Endodermal cell (in vitro differentiated cells): Measurements from ENCODE around the gene STX10. TPM values are rescaled to one million over a fixed set of nuclear protein-coding genes. Genes with fewer than 3 reads are reported as not detected.
A peak's percentile ranks its signal among the peaks of the same experiment; 100 is the strongest.

Source experiments
- DNase-seq: peaks from one replicate; pipeline ENCODE4 v3.0.0-alpha.2; 2017
- H3K27ac ChIP-seq: 2 replicates; pipeline ENCODE4 v1.5.1; 2013; ENCODE audit warnings: mild to moderate bottlenecking, low read depth, low read length, moderate library complexity
- H3K27me3 ChIP-seq: 2 replicates; pipeline ENCODE4 v1.6.1; 2013; ENCODE audit warnings: mild to moderate bottlenecking, low read length, moderate library complexity; ENCODE audit not compliant: insufficient read depth, control insufficient read depth, poor library complexity, severe bottlenecking
- H3K36me3 ChIP-seq: 2 replicates; pipeline ENCODE4 v1.7.0; 2013; ENCODE audit warnings: mild to moderate bottlenecking, low read length, moderate library complexity; ENCODE audit not compliant: control insufficient read depth, insufficient read depth
- H3K4me1 ChIP-seq: one replicate; pipeline ENCODE4 v1.7.0; 2013; ENCODE audit warnings: low read length; ENCODE audit not compliant: control insufficient read depth, insufficient read depth
- H3K4me3 ChIP-seq: 2 replicates; pipeline ENCODE4 v1.5.1; 2013; ENCODE audit warnings: mild to moderate bottlenecking, low read length, moderate library complexity
- H3K9ac ChIP-seq: 2 replicates; pipeline ENCODE4 v1.6.1; 2013; ENCODE audit warnings: mild to moderate bottlenecking, low read length, moderate library complexity; ENCODE audit not compliant: poor library complexity, severe bottlenecking; ENCODE audit errors: extremely low read depth
- H3K9me3 ChIP-seq: 2 replicates; pipeline ENCODE4 v1.6.1; 2013; ENCODE audit warnings: mild to moderate bottlenecking, low read length, moderate library complexity; ENCODE audit not compliant: control insufficient read depth
- H3K27ac Mint-ChIP-seq: 2 replicates; pipeline ENCODE4 v1.8.0; 2020; ENCODE audit warnings: mixed read lengths
- H3K27me3 Mint-ChIP-seq: 2 replicates; pipeline ENCODE4 v1.8.0; 2021; ENCODE audit warnings: mild to moderate bottlenecking, mixed read lengths; ENCODE audit not compliant: insufficient read depth
- H3K36me3 Mint-ChIP-seq: 2 replicates; pipeline ENCODE4 v1.8.0; 2020; ENCODE audit warnings: low read depth, mixed read lengths
- H3K4me1 Mint-ChIP-seq: 2 replicates; pipeline ENCODE4 v1.8.0; 2020; ENCODE audit warnings: mixed read lengths
- H3K4me3 Mint-ChIP-seq: 2 replicates; pipeline ENCODE4 v1.8.0; 2020; ENCODE audit warnings: mild to moderate bottlenecking, moderate library complexity, mixed read lengths
- H3K9me3 Mint-ChIP-seq: 2 replicates; pipeline ENCODE4 v1.8.0; 2020; ENCODE audit warnings: mild to moderate bottlenecking, mixed read lengths
- CTCF ChIP-seq: fragments of 200-600 bp; sonication (generic); conservative IDR thresholded peaks from 2 replicates; pipeline ENCODE4 v1.5.0; 2021; ENCODE audit warnings: antibody characterized with exemption, mild to moderate bottlenecking
- WGBS, 2 experiments: methylation state at CpG; one replicate each; pipeline versions ENCODE4 v1.1.5 to v1.1.7; 2013; ENCODE audit warnings: missing lambda C conversion rate in 2 of 2, mixed read lengths in 1 of 2; ENCODE audit not compliant: insufficient coverage in 1 of 2, insufficient read length in 1 of 2; 5-methylcytosine and 5-hydroxymethylcytosine counted together
- total RNA-seq, 2 donors: library from RNA; stranded (reverse); fragmentation: NEBNext Ultra II Directional in 1 of 2; extraction: Animal tissue kit (Norgen Biotek cat#: 25700) in 1 of 2; gene quantifications; 2 replicates in 1 of 2; 3 replicates in 1 of 2; pipeline ENCODE4 v1.2.1, GENCODE V29; 2021

STX10 gene
- total RNA-seq, 2 donors from 2014 or later = 30.8 to 34.8 TPM

- TF ChIP-seq CTCF = no peak
- Histone ChIP-seq H3K27ac (peak overlapping the region; percentile 97), H3K36me3 (no peaks in the 10 kb centered on the region), H3K9me3 (no peaks in the 10 kb centered on the region), H3K27me3 (no peaks in the 10 kb centered on the region), H3K4me3 (peak overlapping the region; percentile 82), H3K9ac (peak overlapping the region; percentile 99), H3K4me1 (peaks cover 7% of the 10 kb centered on the region)
- WGBS, 2 experiments = 0 to 3% methylated on average over 4 to 21 of the region's 21 CpGs
- Mint-ChIP-seq H3K4me1 (peaks cover 7% of the 10 kb centered on the region), H3K36me3 (peaks cover 13% of the 10 kb centered on the region), H3K27me3 (no peaks in the 10 kb centered on the region), H3K4me3 (peak overlapping the region; percentile 100), H3K27ac (peak overlapping the region; percentile 98), H3K9me3 (no peaks in the 10 kb centered on the region)
- peak; percentile 69 for DNase-seq
These were observed 4.1 kb upstream of the STX10 start for GRCh38 chr19:13154241-13154778.

DNA sequence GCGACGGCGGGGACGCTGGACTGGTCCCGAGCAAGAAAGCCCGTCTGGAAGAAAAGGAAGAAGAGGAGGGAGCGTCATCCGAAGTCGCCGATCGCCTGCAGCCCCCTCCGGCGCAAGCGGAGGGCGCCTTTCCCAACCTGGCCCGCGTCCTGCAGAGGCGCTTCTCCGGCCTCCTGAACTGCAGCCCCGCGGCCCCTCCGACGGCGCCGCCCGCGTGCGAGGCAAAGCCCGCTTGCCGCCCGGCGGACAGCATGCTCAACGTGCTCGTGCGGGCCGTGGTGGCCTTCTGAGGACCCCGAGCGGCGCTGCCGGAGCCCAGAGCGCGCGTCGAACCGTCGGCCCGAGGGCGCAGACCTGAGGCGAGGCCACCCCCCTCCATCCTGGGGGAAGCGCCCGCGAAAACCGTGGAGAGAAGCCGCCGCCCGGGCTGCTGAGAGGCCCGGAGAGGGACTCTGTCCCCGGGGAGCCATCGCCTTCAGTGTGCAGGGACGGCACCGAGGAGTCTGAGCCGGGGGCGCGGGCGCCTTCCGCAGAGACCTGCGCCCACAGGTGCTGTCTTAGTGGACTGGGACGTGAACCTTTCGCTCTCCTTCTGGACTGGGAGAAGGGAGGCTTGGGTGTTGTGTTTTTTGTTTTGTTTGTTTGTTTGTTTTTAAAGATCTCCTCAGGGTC, 3.5 kb upstream of the STX10 start:
- Histone ChIP-seq H3K36me3 (no peaks in the 10 kb centered on the region), H3K9me3 (no peaks in the 10 kb centered on the region), H3K27ac (peak overlapping the region; percentile 97), H3K4me1 (peaks cover 7% of the 10 kb centered on the region), H3K9ac (peak overlapping the region; percentile 99), H3K27me3 (no peaks in the 10 kb centered on the region), H3K4me3 (peak overlapping the region; percentile 82)
- H3K27me3 Mint-ChIP-seq = no peaks in the 10 kb centered on the region
- no peaks in the 10 kb centered on the region for H3K9me3 Mint-ChIP-seq
- H3K36me3 Mint-ChIP-seq = peaks cover 13% of the 10 kb centered on the region
- peak overlapping the region; percentile 100 for H3K4me3 Mint-ChIP-seq
- H3K4me1 Mint-ChIP-seq = peaks cover 8% of the 10 kb centered on the region
- no peak for TF ChIP-seq CTCF
- WGBS, 2 experiments = 0 to 1% methylated on average over 16 to 69 of the region's 69 CpGs
- H3K27ac Mint-ChIP-seq = peak overlapping the region; percentile 100
- DNase-seq = no peak

GRCh38 chr19:13152974-13153568, 2.9 kb upstream of the STX10 start:
- Histone ChIP-seq H3K36me3 (no peaks in the 10 kb centered on the region), H3K27ac (peak overlapping the region; percentile 97), H3K27me3 (no peaks in the 10 kb centered on the region), H3K9me3 (no peaks in the 10 kb centered on the region), H3K4me1 (peaks cover 7% of the 10 kb centered on the region), H3K4me3 (peak overlapping the region; percentile 82), H3K9ac (peak overlapping the region; percentile 99)
- TF ChIP-seq CTCF = no peak
- DNase-seq = peak; percentile 99
- WGBS, 2 experiments = 0 to 1% methylated on average over 23 to 59 of the region's 59 CpGs
- peaks cover 8% of the 10 kb centered on the region for H3K4me1 Mint-ChIP-seq
- no peaks in the 10 kb centered on the region for H3K9me3 Mint-ChIP-seq
- peaks cover 13% of the 10 kb centered on the region for H3K36me3 Mint-ChIP-seq
- H3K27me3 Mint-ChIP-seq = no peaks in the 10 kb centered on the region
- peak overlapping the region; percentile 100 for H3K4me3 Mint-ChIP-seq
- peak overlapping the region; percentile 100 for H3K27ac Mint-ChIP-seq
